Keratinocyte (primary cell): Measurements from ENCODE around the gene ADAMTS9.

Experiments used
- CTCF ChIP-seq, 3 experiments: IDR thresholded peaks in 1 of 3; conservative IDR thresholded peaks in 1 of 3; optimal IDR thresholded peaks in 1 of 3; 2 replicates in 2 of 3; 3 replicates in 1 of 3; pipeline versions ENCODE3 to v1.5.1; 2011; ENCODE audit warnings: low read length in 3 of 3, mild to moderate bottlenecking in 3 of 3, moderate library complexity in 2 of 3, control low read depth in 1 of 3, inconsistent platforms in 1 of 3; ENCODE audit not compliant: insufficient read depth in 2 of 3; ENCODE audit errors: extremely low read depth in 1 of 3
- EZH2 ChIP-seq: IDR thresholded peaks from one replicate; pipeline ENCODE4 v1.6.1; 2012; ENCODE audit warnings: inconsistent platforms, mild to moderate bottlenecking, low read length, moderate library complexity

GRCh38 chr3:64518496-64518895 is 169.3 kb downstream of the ADAMTS9 start:
- TF ChIP-seq CTCF (optimal IDR thresholded peaks at IDR 0.05 in 1 of 3, IDR thresholded peaks at IDR 0.05 in 1 of 3, conservative IDR thresholded peaks at IDR 0.05 in 1 of 3; ENCODE audit: extremely low read depth in 1 of 3, insufficient read depth in 2 of 3, low read length in 3 of 3), result no peak
- TF ChIP-seq EZH2, result no peak
